PC-3 (cell line): Measurements from ENCODE around the gene KMT5B. TPM values are rescaled to one million over a fixed set of nuclear protein-coding genes. Genes with fewer than 3 reads are reported as not detected.

Source experiments
- ATAC-seq: fragments of 200-7000 bp; cut with Tn5 transposase; 2 replicates; pipeline ENCODE4 v1.9.1; 2020; ENCODE audit warnings: mild to moderate bottlenecking, moderate library complexity
- BruUV-seq: library from RNA; stranded (reverse); fragments of 400-500 nt; replicated peaks from 2 replicates; lab custom pipeline; 2021; lab: Mats Ljungman, UMichigan
- CTCF ChIA-PET: fragments of 300-600 bp; sonication (Branson Sonifier 250); formaldehyde crosslinking; loops from one replicate; lab custom pipeline; 2022; ENCODE audit warnings: antibody characterized with exemption; lab: Charles Lee
- POLR2A ChIA-PET: fragments of 300-600 bp; sonication (Branson Sonifier 250); formaldehyde crosslinking; loops from one replicate; lab custom pipeline; 2022; ENCODE audit warnings: antibody characterized with exemption; ENCODE audit not compliant: unreplicated experiment; lab: Charles Lee
- DNase-seq: peaks from one replicate; pipeline ENCODE4 v3.0.0-alpha.2; 2015
- H2AFZ ChIP-seq: fragments of 300-600 bp; sonication (generic); 2 replicates; pipeline ENCODE4 v1.6.0; 2016; ENCODE audit warnings: antibody characterized with exemption, low read length
- H3F3A ChIP-seq: fragments of 300-600 bp; sonication (generic); one replicate; pipeline ENCODE4 v1.6.0; 2017; ENCODE audit warnings: antibody characterized with exemption, low read length, control low read depth, mild to moderate bottlenecking; ENCODE audit not compliant: unreplicated experiment
- H3K27ac ChIP-seq: fragments of 300-600 bp; sonication (generic); 2 replicates; pipeline ENCODE4 v1.5.1; 2016; ENCODE audit warnings: mild to moderate bottlenecking, low read length
- H3K27me3 ChIP-seq: fragments of 300-600 bp; sonication (generic); 2 replicates; pipeline ENCODE4 v1.6.1; 2016; ENCODE audit warnings: low read length, mixed read lengths
- H3K36me3 ChIP-seq: fragments of 300-600 bp; sonication (generic); 2 replicates; pipeline ENCODE4 v1.6.1; 2016; ENCODE audit warnings: low read depth, mixed run types, low read length, mixed read lengths
- H3K4me1 ChIP-seq: fragments of 300-600 bp; sonication (generic); 2 replicates; pipeline ENCODE4 v1.5.1; 2016; ENCODE audit warnings: low read length; ENCODE audit not compliant: insufficient read depth
- H3K4me2 ChIP-seq: fragments of 300-600 bp; sonication (generic); 2 replicates; pipeline ENCODE4 v1.6.0; 2016; ENCODE audit warnings: low read length
- H3K4me3 ChIP-seq: fragments of 300-600 bp; sonication (generic); 2 replicates; pipeline ENCODE4 v1.5.1; 2016; ENCODE audit warnings: mild to moderate bottlenecking, low read length, mixed read lengths
- H3K79me2 ChIP-seq: fragments of 300-600 bp; sonication (generic); 2 replicates; pipeline ENCODE4 v1.6.1; 2017; ENCODE audit warnings: low read length, mixed read lengths
- H3K9ac ChIP-seq: fragments of 300-600 bp; sonication (generic); 2 replicates; pipeline ENCODE4 v1.6.0; 2016; ENCODE audit warnings: mild to moderate bottlenecking, low read length
- H3K9me2 ChIP-seq: fragments of 300-600 bp; sonication (generic); replicated peaks from 2 replicates; pipeline ENCODE4 v1.6.1; 2016; ENCODE audit warnings: mixed run types, low read length, mixed read lengths
- H3K9me3 ChIP-seq: fragments of 300-600 bp; sonication (generic); 2 replicates; pipeline ENCODE4 v1.6.1; 2016; ENCODE audit warnings: low read length, mixed read lengths
- H4K20me1 ChIP-seq: fragments of 300-600 bp; sonication (generic); 2 replicates; pipeline ENCODE4 v1.6.1; 2016; ENCODE audit warnings: low read length, mixed read lengths
- EZH2 ChIP-seq: fragments of 300-600 bp; sonication (generic); IDR thresholded peaks from one replicate; pipeline ENCODE4 v1.6.1; 2017; ENCODE audit warnings: antibody characterized with exemption, mild to moderate bottlenecking, low read length; ENCODE audit not compliant: unreplicated experiment
- EZH2phosphoT487 ChIP-seq: fragments of 300-600 bp; sonication (generic); IDR thresholded peaks from 2 replicates; pipeline ENCODE4 v1.6.1; 2018; ENCODE audit warnings: mild to moderate bottlenecking, antibody characterized with exemption, low read length, borderline replicate concordance
- intact Hi-C: fragments of 100-400 bp; cut with micrococcal nuclease; formaldehyde crosslinking; loops from 2 replicates; pipeline ENCODE4 v1.9.0; 2023
- total RNA-seq: library from RNA; depleted of rRNA; stranded (reverse); fragments of >200 nt; gene quantifications from 2 replicates; pipeline ENCODE4 v1.2.3, GENCODE V29; 2014
- TF ChIP-seq, protein P1 (sequence below): fragments of 300-600 bp; sonication (generic); conservative IDR thresholded peaks from 2 replicates; pipeline ENCODE4 v1.5.1; 2017; ENCODE audit warnings: antibody characterized with exemption, low read depth, mild to moderate bottlenecking, low read length

Gene KMT5B
- total RNA-seq, 1 experiment from 2014 or later = 19.0 TPM

DNA sequence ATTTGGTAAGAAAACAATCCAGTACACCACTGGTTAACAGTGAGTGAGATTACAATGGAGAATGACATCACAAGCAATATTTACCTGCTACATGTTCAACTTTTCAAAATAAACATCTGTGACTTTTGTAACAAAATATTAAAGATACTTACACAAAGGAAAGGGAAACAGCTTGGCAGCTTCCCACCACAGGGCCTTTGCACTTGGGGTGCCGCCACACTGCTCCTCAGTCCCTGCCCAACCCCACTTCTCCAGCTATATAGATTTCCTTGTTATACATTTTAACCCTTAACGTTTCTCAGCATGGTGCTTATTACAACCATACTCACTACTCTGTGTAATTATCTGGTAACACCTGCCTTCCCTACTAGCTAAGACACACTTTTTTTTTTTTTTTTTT is 10.9 kb downstream of the KMT5B start:
- no peaks in the 10 kb centered on the region for H3K27me3 ChIP-seq
- DNase-seq (no peak), ATAC-seq (no peak)
- H3K4me3 ChIP-seq = no peak overlapping the region
- no TSS peak for BruUV-seq
- H3K9ac ChIP-seq = no peak overlapping the region
- no peak overlapping the region for H2AFZ ChIP-seq
- H4K20me1 ChIP-seq = peaks cover 57% of the 10 kb centered on the region
- H3K4me1 ChIP-seq = no peaks in the 10 kb centered on the region
- H3K4me2 ChIP-seq = no peak overlapping the region
- no peaks in the 10 kb centered on the region for H3K36me3 ChIP-seq
- H3K79me2 ChIP-seq = peaks cover 100% of the 10 kb centered on the region
- POLR2A ChIA-PET = no interaction called here
- intact Hi-C loops = no loop called here
- peaks cover 8% of the 10 kb centered on the region for H3F3A ChIP-seq
- no peak for TF ChIP-seq EZH2
- TF ChIP-seq, protein P1, sequence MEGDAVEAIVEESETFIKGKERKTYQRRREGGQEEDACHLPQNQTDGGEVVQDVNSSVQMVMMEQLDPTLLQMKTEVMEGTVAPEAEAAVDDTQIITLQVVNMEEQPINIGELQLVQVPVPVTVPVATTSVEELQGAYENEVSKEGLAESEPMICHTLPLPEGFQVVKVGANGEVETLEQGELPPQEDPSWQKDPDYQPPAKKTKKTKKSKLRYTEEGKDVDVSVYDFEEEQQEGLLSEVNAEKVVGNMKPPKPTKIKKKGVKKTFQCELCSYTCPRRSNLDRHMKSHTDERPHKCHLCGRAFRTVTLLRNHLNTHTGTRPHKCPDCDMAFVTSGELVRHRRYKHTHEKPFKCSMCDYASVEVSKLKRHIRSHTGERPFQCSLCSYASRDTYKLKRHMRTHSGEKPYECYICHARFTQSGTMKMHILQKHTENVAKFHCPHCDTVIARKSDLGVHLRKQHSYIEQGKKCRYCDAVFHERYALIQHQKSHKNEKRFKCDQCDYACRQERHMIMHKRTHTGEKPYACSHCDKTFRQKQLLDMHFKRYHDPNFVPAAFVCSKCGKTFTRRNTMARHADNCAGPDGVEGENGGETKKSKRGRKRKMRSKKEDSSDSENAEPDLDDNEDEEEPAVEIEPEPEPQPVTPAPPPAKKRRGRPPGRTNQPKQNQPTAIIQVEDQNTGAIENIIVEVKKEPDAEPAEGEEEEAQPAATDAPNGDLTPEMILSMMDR = no peak
- TF ChIP-seq EZH2phosphoT487 = no peak
- H3K9me2 ChIP-seq = no peaks in the 10 kb centered on the region
- CTCF ChIA-PET = no interaction called here
- no peaks in the 10 kb centered on the region for H3K9me3 ChIP-seq
- H3K27ac ChIP-seq = no peak overlapping the region

DNA sequence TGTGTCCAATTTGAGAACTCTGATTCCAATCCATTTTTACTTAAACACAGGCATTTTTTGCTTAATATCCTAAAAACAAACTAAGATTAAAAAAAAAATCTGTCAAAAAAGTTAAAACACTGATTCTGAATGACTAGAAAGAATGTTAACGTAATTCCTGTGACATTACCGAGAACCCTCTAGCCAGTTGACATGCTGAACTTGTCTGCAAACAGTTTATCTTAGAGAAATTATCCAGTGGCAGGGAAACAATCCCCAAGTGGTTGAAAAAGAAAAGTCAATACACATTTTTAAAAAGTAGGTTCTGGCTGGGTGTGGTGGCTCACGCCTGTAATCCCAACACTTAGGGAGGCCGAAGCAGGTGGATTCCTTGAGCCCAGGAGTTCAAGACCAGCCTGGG is 11.6 kb downstream of the KMT5B start:
- no TSS peak for BruUV-seq
- Histone ChIP-seq H3K36me3 (no peaks in the 10 kb centered on the region), H3K4me1 (no peaks in the 10 kb centered on the region), H4K20me1 (peaks cover 54% of the 10 kb centered on the region), H3K4me3 (no peak overlapping the region), H3K4me2 (no peak overlapping the region), H3K9me2 (no peaks in the 10 kb centered on the region), H2AFZ (no peak overlapping the region), H3K27me3 (no peaks in the 10 kb centered on the region), H3F3A (peaks cover 8% of the 10 kb centered on the region), H3K9me3 (no peaks in the 10 kb centered on the region), H3K27ac (no peak overlapping the region), H3K79me2 (peaks cover 100% of the 10 kb centered on the region), H3K9ac (no peak overlapping the region)
- CTCF ChIA-PET = no interaction called here
- no peak for DNase-seq
- ATAC-seq = no peak
- intact Hi-C loops = no loop called here
- no peak for TF ChIP-seq EZH2phosphoT487
- TF ChIP-seq, protein P1 = no peak
- POLR2A ChIA-PET = no interaction called here

DNA sequence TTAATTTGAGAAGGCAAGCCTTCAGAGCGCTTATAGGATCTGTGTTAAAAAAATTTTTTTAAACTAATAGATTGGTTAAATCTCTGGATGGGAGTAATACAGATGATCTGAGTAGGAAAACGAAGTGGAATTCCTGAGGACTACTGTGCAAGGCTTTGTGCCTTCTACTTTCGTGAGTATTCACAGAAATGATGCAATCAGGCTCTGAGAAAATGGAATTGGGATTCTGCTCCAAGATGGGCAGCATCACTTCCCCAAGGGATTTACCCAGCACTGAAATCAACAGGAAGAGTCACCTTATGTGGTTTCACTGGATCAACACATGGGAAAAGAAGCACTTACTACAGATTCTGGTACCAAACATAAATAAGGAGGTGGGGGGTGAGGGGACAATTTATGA is 12.5 kb downstream of the KMT5B start:
- intact Hi-C loops = no loop called here
- no TSS peak for BruUV-seq
- no peak for DNase-seq
- Histone ChIP-seq H3K9me2 (no peaks in the 10 kb centered on the region), H3K9ac (no peak overlapping the region), H3K9me3 (no peaks in the 10 kb centered on the region), H2AFZ (no peak overlapping the region), H3K4me2 (no peak overlapping the region), H3K79me2 (peaks cover 100% of the 10 kb centered on the region), H3K27ac (no peak overlapping the region), H3K4me3 (no peak overlapping the region), H3K4me1 (no peaks in the 10 kb centered on the region), H3F3A (peaks cover 8% of the 10 kb centered on the region), H3K36me3 (no peaks in the 10 kb centered on the region), H3K27me3 (no peaks in the 10 kb centered on the region), H4K20me1 (peaks cover 47% of the 10 kb centered on the region)
- no peak for ATAC-seq
- CTCF ChIA-PET = no interaction called here
- POLR2A ChIA-PET = no interaction called here
- TF ChIP-seq EZH2 = no peak
- TF ChIP-seq, protein P1 = no peak
- TF ChIP-seq EZH2phosphoT487 = no peak
